ENCODE data around the gene DNAJB6. TPM values are rescaled to one million over a fixed set of nuclear protein-coding genes. Genes with fewer than 3 reads are reported as not detected.

The DNAJB6 gene
- total and polyA plus RNA-seq, 2 of the 4 experiments (the other 2 are of a cell fraction): 93.4 to 165 TPM

GRCh38 chr7:157436763-157437480 lies 100.1 kb downstream of the DNAJB6 start:
- no peak overlapping the region for H4K5ac ChIP-seq (ENCODE audit: low read depth, low read length)
- no peak overlapping the region for H4K8ac ChIP-seq (ENCODE audit: low read depth in 2 of 2, low read length in 2 of 2)
- no TSS peak for BruUV-seq (replicated peaks)
- H3K27me3 ChIP-seq (ENCODE audit: control insufficient read depth, insufficient read depth, low read length): no peaks in the 10 kb centered on the region
- WGBS, 2 experiments (ENCODE audit: extremely low coverage in 2 of 2, insufficient read length in 1 of 2): 62% methylated on average over 7 of the region's 13 CpGs; no CpG with 5 or more reads in 1 of the 2 experiments
- TF ChIP-seq MAZ (IDR thresholded peaks at IDR 0.05; ENCODE audit: borderline replicate concordance, low read depth, low read length): no peak
- no peak for TF ChIP-seq SMC3 (IDR thresholded peaks at IDR 0.05; ENCODE audit: low read depth, low read length)
- TF ChIP-seq USF2 (IDR thresholded peaks at IDR 0.05; ENCODE audit: low read depth, low read length): no peak
- no peak for TF ChIP-seq BHLHE40 (IDR thresholded peaks at IDR 0.05; ENCODE audit: low read depth, low read length)
- TF ChIP-seq CHD1 (IDR thresholded peaks at IDR 0.05; ENCODE audit: low read depth, low read length): no peak
- no peak for TF ChIP-seq CTCF (conservative IDR thresholded peaks at IDR 0.05; ENCODE audit: low read depth, low read length)
- TF ChIP-seq RFX5 (IDR thresholded peaks at IDR 0.05; ENCODE audit: low read depth, low read length): no peak
- no peak for TF ChIP-seq NFE2L2 (IDR thresholded peaks at IDR 0.05; ENCODE audit: low read depth, low read length)
- no peak for TF ChIP-seq MAFK (IDR thresholded peaks at IDR 0.05; ENCODE audit: low read depth, low read length)
- no peak for TF ChIP-seq FOS (IDR thresholded peaks at IDR 0.05; ENCODE audit: low read depth, low read length)
- TF ChIP-seq MXI1 (IDR thresholded peaks at IDR 0.05; ENCODE audit: borderline replicate concordance, low read depth, low read length): no peak
- no peak for TF ChIP-seq RAD21 (IDR thresholded peaks at IDR 0.05; ENCODE audit: low read length)
- TF ChIP-seq POLR2A (IDR thresholded peaks at IDR 0.05; ENCODE audit: low read depth, low read length): no peak
- no peak for TF ChIP-seq RCOR1 (IDR thresholded peaks at IDR 0.05; ENCODE audit: insufficient replicate concordance, low read length)
- no peak for TF ChIP-seq CEBPB (IDR thresholded peaks at IDR 0.05; ENCODE audit: low read depth, low read length)
- TF ChIP-seq ELK1 (IDR thresholded peaks at IDR 0.05; ENCODE audit: borderline replicate concordance, low read depth, low read length): no peak
- H3K4me1 ChIP-seq (ENCODE audit: control insufficient read depth, insufficient read depth, low read length): peaks cover 4% of the 10 kb centered on the region; the same call in 1 of the 2 replicates
- no peak overlapping the region for H2AK5ac ChIP-seq (ENCODE audit: low read depth, low read length)
- no peak overlapping the region for H2BK15ac ChIP-seq (ENCODE audit: low read depth, low read length)
- DNase-seq (no peak), ATAC-seq (ENCODE audit: low read depth) (no peak)
- dilution Hi-C loops (cut with HindIII; ENCODE audit: low sequenced_read_pairs, unreplicated experiment): no loop called here
- H4K20me1 ChIP-seq (ENCODE audit: insufficient read depth, low read length): no peaks in the 10 kb centered on the region
- H2BK5ac ChIP-seq (ENCODE audit: low read depth, low read length, poor library complexity, severe bottlenecking): no peak overlapping the region
- H3K4ac ChIP-seq (ENCODE audit: low read depth, low read length): no peak overlapping the region
- H3K27ac ChIP-seq (ENCODE audit: insufficient read depth, low read length): no peak overlapping the region
- no peak overlapping the region for H2BK120ac ChIP-seq (ENCODE audit: low read depth, low read length)
- no peak overlapping the region for H3K23ac ChIP-seq (ENCODE audit: low read depth, low read length)
- H3K9me1 ChIP-seq (ENCODE audit: insufficient read depth, low read length): peaks cover 7% of the 10 kb centered on the region; the same call in 1 of the 2 replicates
- no peak overlapping the region for H2BK20ac ChIP-seq (ENCODE audit: low read depth, low read length)
- POLR2A ChIA-PET (ENCODE audit: unreplicated experiment): no interaction called here
- no peak overlapping the region for H3K14ac ChIP-seq (replicated peaks; ENCODE audit: low read depth, low read length)
- H2AFZ ChIP-seq (replicated peaks; ENCODE audit: low read length, poor library complexity): no peak overlapping the region
- H3K18ac ChIP-seq (ENCODE audit: low read depth, low read length): no peak overlapping the region
- no peak overlapping the region for H3K9ac ChIP-seq (ENCODE audit: low read depth, low read length)
- H3K56ac ChIP-seq (ENCODE audit: extremely low read depth, insufficient read depth, low read length): no peak overlapping the region
- H3K4me3 ChIP-seq (ENCODE audit: insufficient read depth, low read depth, low read length): no peak overlapping the region
- intact Hi-C loops (cut with micrococcal nuclease): loop anchor here (5.0 kb wide), 1 partner anchor 745 kb away; no protein-coding TSS in a partner anchor
- no peak overlapping the region for H2AK9ac ChIP-seq (replicated peaks; ENCODE audit: low read depth, low read length, poor library complexity)
- no peak overlapping the region for H4K91ac ChIP-seq (ENCODE audit: insufficient read depth, low read depth, low read length)
- no peak overlapping the region for H3K4me2 ChIP-seq (ENCODE audit: low read depth, low read length)
- no peaks in the 10 kb centered on the region for H3K36me3 ChIP-seq (ENCODE audit: control insufficient read depth, insufficient read depth, low read length)
- CTCF ChIA-PET: no interaction called here
- in situ Hi-C loops (cut with MboI; ENCODE audit: low sequenced_read_pairs): no loop called here
- H3K9me3 ChIP-seq (ENCODE audit: control insufficient read depth, insufficient read depth, low read length): no peaks in the 10 kb centered on the region
- H3K79me1 ChIP-seq (ENCODE audit: low read depth in 1 of 2, low read length in 2 of 2): no peaks in the 10 kb centered on the region

Data from IMR-90 (cell line).